ENCODE results near the gene NEK4.
A peak's percentile ranks its signal among the peaks of the same experiment; 100 is the strongest.
"Not testable (repeated sequence)": the region's sequence is repeated elsewhere in the genome, so short reads cannot be mapped to it uniquely, and the experiment has no call there.

NEK4 gene

GRCh38 chr3:52777959-52778805, 7.4 kb upstream of the NEK4 start:
- DNase-seq (ENCODE audit: low read depth, low spot score), result no peak

- no peak for DNase-seq (ENCODE audit: low read depth, low spot score)
Measured at GRCh38 chr3:52777127-52777958, 6.6 kb upstream of the NEK4 start, which contains the start of gene ITIH1. Gene ITIH1 (plus strand): TSS chr3:52777599. CDS start chr3:52777616, 17 bp downstream.

- DNase-seq (ENCODE audit: low read depth, low spot score), result not testable (repeated sequence)
Measured at GRCh38 chr3:52776486-52776885, 5.7 kb upstream of the NEK4 start.

- DNase-seq (ENCODE audit: low read depth, low spot score), result no peak
Measured at GRCh38 chr3:52775877-52776276, 5.1 kb upstream of the NEK4 start.

GRCh38 chr3:52774901-52775864, 4.4 kb upstream of the NEK4 start:
- no peak for DNase-seq (ENCODE audit: low read depth, low spot score)

GRCh38 chr3:52774066-52774713, 3.5 kb upstream of the NEK4 start:
- no peak for DNase-seq (ENCODE audit: low read depth, low spot score)

GRCh38 chr3:52773361-52774065, 2.8 kb upstream of the NEK4 start:
- DNase-seq (ENCODE audit: low read depth, low spot score), result no peak

GRCh38 chr3:52771702-52772101, 962 bp upstream of the NEK4 start:
- no peak for DNase-seq (ENCODE audit: low read depth, low spot score)

GRCh38 chr3:52771334-52771681, 568 bp upstream of the NEK4 start:
- DNase-seq (ENCODE audit: low read depth, low spot score), result no peak

GRCh38 chr3:52769786-52770455, 819 bp downstream of the NEK4 start:
- peak; percentile 33 for DNase-seq (ENCODE audit: low read depth, low spot score)

GRCh38 chr3:52763466-52763865, 7.3 kb downstream of the NEK4 start:
- DNase-seq (ENCODE audit: low read depth, low spot score), result no peak

- no peak for DNase-seq (ENCODE audit: low read depth, low spot score)
Measured at GRCh38 chr3:52756141-52756540, 14.6 kb downstream of the NEK4 start.

GRCh38 chr3:52754373-52754772, 16.4 kb downstream of the NEK4 start:
- DNase-seq (ENCODE audit: low read depth, low spot score), result no peak

GRCh38 chr3:52752045-52752660, 18.6 kb downstream of the NEK4 start:
- no peak for DNase-seq (ENCODE audit: low read depth, low spot score)

GRCh38 chr3:52743721-52744120, 27.0 kb downstream of the NEK4 start:
- DNase-seq (ENCODE audit: low read depth, low spot score), result no peak

GRCh38 chr3:52743152-52743551, 27.6 kb downstream of the NEK4 start:
- no peak for DNase-seq (ENCODE audit: low read depth, low spot score)

GRCh38 chr3:52742418-52743041, 28.2 kb downstream of the NEK4 start:
- DNase-seq (ENCODE audit: low read depth, low spot score), result no peak

- DNase-seq (ENCODE audit: low read depth, low spot score), result no peak
Measured at GRCh38 chr3:52739730-52740129, 31.0 kb downstream of the NEK4 start.
